Astrocyte of the cerebellum (primary cell): ENCODE data around the gene GLIPR1.

Source experiments
- DNase-seq: peaks from one replicate; pipeline ENCODE4 v3.0.0-alpha.2; 2011; ENCODE audit warnings: low read depth
- H3K4me3 ChIP-seq: 2 replicates; pipeline ENCODE4 v1.5.1; 2011; ENCODE audit warnings: mild to moderate bottlenecking, low read depth, low read length, moderate library complexity
- in situ Hi-C: cut with HindIII; loops from 2 replicates; pipeline ENCODE4 v1.10.0; 2017; ENCODE audit warnings: low sequenced_read_pairs
- TF ChIP-seq, protein P1 (sequence below): IDR thresholded peaks from 2 replicates; pipeline ENCODE4 v1.5.1; 2012; ENCODE audit warnings: low read length, low read depth, moderate library complexity, mild to moderate bottlenecking; ENCODE audit errors: missing control alignments

GLIPR1 gene

DNA sequence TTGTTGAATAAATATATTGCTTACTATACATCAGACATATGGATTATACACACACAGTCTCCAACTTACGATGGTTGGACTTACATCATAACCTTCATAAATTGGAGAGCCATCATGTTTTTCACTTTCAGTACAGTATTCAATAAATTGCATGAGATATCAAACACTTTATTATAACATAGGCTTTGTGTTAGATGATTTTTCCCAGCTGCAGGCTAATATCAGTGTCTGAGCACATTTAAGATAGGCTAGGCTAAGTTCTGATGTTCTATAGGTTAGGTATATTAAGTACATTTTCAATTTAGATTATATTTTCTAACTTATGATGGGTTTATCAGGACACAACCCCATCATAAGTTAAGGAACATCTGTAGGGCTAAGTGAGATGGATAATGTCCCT, 48.8 kb downstream of the GLIPR1 start:
- TF ChIP-seq, protein P1, sequence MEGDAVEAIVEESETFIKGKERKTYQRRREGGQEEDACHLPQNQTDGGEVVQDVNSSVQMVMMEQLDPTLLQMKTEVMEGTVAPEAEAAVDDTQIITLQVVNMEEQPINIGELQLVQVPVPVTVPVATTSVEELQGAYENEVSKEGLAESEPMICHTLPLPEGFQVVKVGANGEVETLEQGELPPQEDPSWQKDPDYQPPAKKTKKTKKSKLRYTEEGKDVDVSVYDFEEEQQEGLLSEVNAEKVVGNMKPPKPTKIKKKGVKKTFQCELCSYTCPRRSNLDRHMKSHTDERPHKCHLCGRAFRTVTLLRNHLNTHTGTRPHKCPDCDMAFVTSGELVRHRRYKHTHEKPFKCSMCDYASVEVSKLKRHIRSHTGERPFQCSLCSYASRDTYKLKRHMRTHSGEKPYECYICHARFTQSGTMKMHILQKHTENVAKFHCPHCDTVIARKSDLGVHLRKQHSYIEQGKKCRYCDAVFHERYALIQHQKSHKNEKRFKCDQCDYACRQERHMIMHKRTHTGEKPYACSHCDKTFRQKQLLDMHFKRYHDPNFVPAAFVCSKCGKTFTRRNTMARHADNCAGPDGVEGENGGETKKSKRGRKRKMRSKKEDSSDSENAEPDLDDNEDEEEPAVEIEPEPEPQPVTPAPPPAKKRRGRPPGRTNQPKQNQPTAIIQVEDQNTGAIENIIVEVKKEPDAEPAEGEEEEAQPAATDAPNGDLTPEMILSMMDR = no peak
- no peak overlapping the region for H3K4me3 ChIP-seq
- in situ Hi-C loops = loop anchor here (25.0 kb wide), 1 partner anchor 508 kb away; the partner anchor contains the start of gene PHLDA1
- DNase-seq = no peak

DNA sequence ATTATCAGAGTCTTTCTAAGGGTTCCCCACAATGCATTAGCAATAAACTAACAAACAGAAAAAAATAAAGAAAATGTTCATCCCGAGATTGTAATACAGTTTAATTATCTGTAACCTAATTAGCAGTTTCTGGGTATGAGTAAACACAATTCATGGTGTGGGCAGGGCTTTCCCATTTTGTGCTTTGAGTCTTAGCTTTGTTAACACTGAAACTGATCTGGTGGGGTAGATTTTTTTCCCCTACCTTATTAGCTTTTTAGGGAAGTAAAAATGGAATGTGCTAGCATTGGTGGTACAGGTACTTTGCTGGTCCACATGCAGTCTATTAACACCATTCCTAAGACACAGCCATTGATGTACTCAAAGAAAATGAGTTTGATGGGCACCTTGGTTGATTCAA, 49.3 kb downstream of the GLIPR1 start:
- no peak for DNase-seq
- TF ChIP-seq, protein P1 = no peak
- no peak overlapping the region for H3K4me3 ChIP-seq
- in situ Hi-C loops = loop anchor here (25.0 kb wide), 1 partner anchor 507 kb away; the partner anchor contains the start of gene PHLDA1

DNA sequence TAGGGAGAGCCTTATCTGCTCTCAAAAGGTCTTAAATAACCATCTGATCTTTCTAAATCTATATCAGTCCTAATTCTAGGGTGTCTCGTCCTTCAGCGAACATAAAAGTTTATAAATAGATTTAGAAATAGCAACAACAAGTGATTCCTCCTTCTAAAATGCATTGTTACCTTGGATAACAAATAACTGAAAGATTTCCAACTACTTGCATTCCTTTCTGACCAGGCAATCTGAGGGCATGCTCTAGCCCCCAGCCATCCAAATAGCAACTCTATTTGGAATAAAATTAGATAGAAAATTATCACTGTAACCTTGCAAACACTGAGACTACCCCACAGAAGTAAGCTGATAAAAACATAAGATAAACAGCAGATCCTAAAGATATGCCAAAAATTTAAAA, 52.7 kb downstream of the GLIPR1 start:
- no peak overlapping the region for H3K4me3 ChIP-seq
- in situ Hi-C loops = loop anchor here (25.0 kb wide), 1 partner anchor 504 kb away; the partner anchor contains the start of gene PHLDA1
- TF ChIP-seq, protein P1 = no peak
- DNase-seq = no peak

DNA sequence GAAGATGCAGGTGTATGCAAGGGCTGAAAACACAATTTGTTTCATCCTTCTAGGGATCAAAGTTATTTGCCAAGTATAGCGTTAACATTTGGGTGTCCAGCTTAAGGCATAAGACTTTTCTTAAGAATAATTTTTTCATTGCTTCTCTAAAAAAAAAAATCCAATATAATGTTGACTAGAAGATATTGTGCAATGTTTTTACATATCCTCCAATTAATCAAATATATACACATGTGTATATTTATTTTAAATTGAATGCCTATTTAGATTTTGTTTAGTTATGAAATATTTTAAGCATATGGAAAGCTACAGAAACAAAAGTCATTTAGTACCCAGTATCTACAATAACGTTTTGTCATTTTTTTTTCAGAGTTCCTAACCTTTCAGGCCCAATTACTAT, 59.3 kb downstream of the GLIPR1 start:
- TF ChIP-seq, protein P1 = no peak
- H3K4me3 ChIP-seq = no peak overlapping the region
- in situ Hi-C loops = loop anchor here (25.0 kb wide), 1 partner anchor 497 kb away; the partner anchor contains the start of gene PHLDA1
- no peak for DNase-seq

DNA sequence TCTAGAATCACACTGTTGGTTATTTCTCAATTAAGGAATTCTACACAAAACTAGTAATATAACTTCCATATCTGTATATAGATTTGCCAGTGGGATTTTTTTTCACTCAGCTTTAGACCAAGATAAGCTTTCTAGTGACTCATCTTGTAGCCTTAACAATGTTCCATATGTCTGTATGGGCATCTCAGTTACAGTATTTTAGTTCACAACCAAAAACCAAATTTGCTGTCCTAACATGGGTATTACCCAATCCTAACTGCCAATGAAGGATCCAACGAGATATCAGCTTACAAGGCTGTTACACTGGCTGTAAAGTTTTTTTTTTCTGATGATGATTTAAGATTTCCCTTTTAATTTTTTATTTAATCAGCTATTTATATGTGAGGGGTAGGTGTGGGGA, 62.4 kb downstream of the GLIPR1 start:
- TF ChIP-seq, protein P1 = no peak
- no peak overlapping the region for H3K4me3 ChIP-seq
- in situ Hi-C loops = loop anchor here (25.0 kb wide), 1 partner anchor 494 kb away; the partner anchor contains the start of gene PHLDA1
- no peak for DNase-seq

DNA sequence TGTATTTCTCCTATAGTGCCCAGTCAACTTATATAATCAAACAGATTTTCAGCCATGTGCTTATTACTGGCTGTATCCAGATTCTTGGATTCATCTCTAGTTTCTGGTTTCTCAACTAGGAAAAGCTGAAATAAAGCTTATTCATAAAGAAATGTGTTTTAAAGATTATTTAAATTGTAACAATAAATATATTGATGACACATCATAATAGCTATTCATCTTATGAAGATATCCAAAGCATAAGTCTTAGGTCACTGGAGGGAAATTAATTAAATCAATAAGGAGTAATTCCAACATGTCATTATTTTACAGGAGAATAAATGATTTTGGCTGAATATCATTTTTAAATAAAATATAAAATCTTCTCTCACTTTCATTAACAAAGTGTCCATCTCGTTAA, 63.0 kb downstream of the GLIPR1 start:
- no peak overlapping the region for H3K4me3 ChIP-seq
- TF ChIP-seq, protein P1 = no peak
- in situ Hi-C loops = loop anchor here (25.0 kb wide), 1 partner anchor 494 kb away; the partner anchor contains the start of gene PHLDA1
- DNase-seq = no peak
